IMR-90 (cell line): ENCODE data around the gene COL4A2. TPM values are rescaled to one million over a fixed set of nuclear protein-coding genes. Genes with fewer than 3 reads are reported as not detected.

ENCODE experiments used
- ATAC-seq: fragments of 200-7000 bp; cut with Tn5 transposase; 2 replicates; pipeline ENCODE4 v1.9.1; 2020; ENCODE audit warnings: low read depth, mild to moderate bottlenecking, moderate library complexity
- BruUV-seq: library from RNA; stranded (reverse); fragments of 400-500 nt; replicated peaks from 2 replicates; lab custom pipeline; 2021; lab: Mats Ljungman, UMichigan
- CTCF ChIA-PET: fragments of 300-600 bp; formaldehyde crosslinking; extraction: SDS; loops from one replicate; lab custom pipeline; 2021; ENCODE audit warnings: antibody characterized with exemption; lab: Yijun Ruan, JAX
- POLR2A ChIA-PET: fragments of 300-600 bp; sonication (Branson Sonifier 250); formaldehyde crosslinking; loops from one replicate; lab custom pipeline; 2022; ENCODE audit warnings: antibody characterized with exemption; ENCODE audit not compliant: unreplicated experiment; lab: Charles Lee
- DNase-seq: peaks from one replicate; pipeline ENCODE4 v3.0.0; 2013
- H2AFZ ChIP-seq: replicated peaks from 2 replicates; pipeline ENCODE3; 2013; ENCODE audit warnings: low read length, mild to moderate bottlenecking; ENCODE audit not compliant: poor library complexity
- H2AK5ac ChIP-seq: 2 replicates; pipeline ENCODE4 v1.6.1; 2013; ENCODE audit warnings: low read depth, low read length, inconsistent platforms
- H2AK9ac ChIP-seq: replicated peaks from 2 replicates; pipeline ENCODE3; 2013; ENCODE audit warnings: mild to moderate bottlenecking, low read depth, low read length, moderate library complexity; ENCODE audit not compliant: poor library complexity
- H2BK120ac ChIP-seq: 2 replicates; pipeline ENCODE4 v1.6.1; 2013; ENCODE audit warnings: low read depth, low read length, inconsistent platforms
- H2BK15ac ChIP-seq: 3 replicates; pipeline ENCODE4 v1.6.1; 2013; ENCODE audit warnings: low read depth, low read length, inconsistent platforms
- H2BK20ac ChIP-seq: 2 replicates; pipeline ENCODE4 v1.6.1; 2013; ENCODE audit warnings: low read depth, mild to moderate bottlenecking, inconsistent platforms, low read length, moderate library complexity
- H2BK5ac ChIP-seq: 2 replicates; pipeline ENCODE4 v1.6.1; 2013; ENCODE audit warnings: mild to moderate bottlenecking, low read depth, low read length, inconsistent platforms; ENCODE audit not compliant: poor library complexity, severe bottlenecking
- H3K14ac ChIP-seq: replicated peaks from 2 replicates; pipeline ENCODE4 v1.6.1; 2013; ENCODE audit warnings: low read depth, low read length, inconsistent platforms
- H3K18ac ChIP-seq: 2 replicates; pipeline ENCODE4 v1.6.1; 2013; ENCODE audit warnings: low read depth, low read length, control low read depth
- H3K23ac ChIP-seq: 2 replicates; pipeline ENCODE4 v1.6.1; 2013; ENCODE audit warnings: low read depth, low read length, inconsistent platforms
- H3K27ac ChIP-seq: 2 replicates; pipeline ENCODE4 v1.5.1; 2013; ENCODE audit warnings: mild to moderate bottlenecking, control low read depth, low read length; ENCODE audit not compliant: insufficient read depth
- H3K27me3 ChIP-seq: 2 replicates; pipeline ENCODE4 v1.6.1; 2013; ENCODE audit warnings: low read length; ENCODE audit not compliant: control insufficient read depth, insufficient read depth
- H3K36me3 ChIP-seq: 2 replicates; pipeline ENCODE4 v1.6.1; 2013; ENCODE audit warnings: low read length, mixed read lengths; ENCODE audit not compliant: control insufficient read depth, insufficient read depth
- H3K4ac ChIP-seq: 2 replicates; pipeline ENCODE4 v1.6.1; 2013; ENCODE audit warnings: low read depth, low read length, inconsistent platforms
- H3K4me1 ChIP-seq: 2 replicates; pipeline ENCODE4 v1.6.1; 2013; ENCODE audit warnings: low read length, mixed read lengths; ENCODE audit not compliant: control insufficient read depth, insufficient read depth
- H3K4me2 ChIP-seq: 2 replicates; pipeline ENCODE4 v1.6.1; 2013; ENCODE audit warnings: low read depth, mild to moderate bottlenecking, control low read depth, low read length, moderate library complexity
- H3K4me3 ChIP-seq: 2 replicates; pipeline ENCODE4 v1.5.1; 2013; ENCODE audit warnings: low read depth, mild to moderate bottlenecking, control low read depth, low read length, moderate library complexity; ENCODE audit not compliant: insufficient read depth
- H3K56ac ChIP-seq: 2 replicates; pipeline ENCODE4 v1.6.1; 2013; ENCODE audit warnings: low read length, inconsistent platforms; ENCODE audit not compliant: insufficient read depth; ENCODE audit errors: extremely low read depth
- H3K79me1 ChIP-seq, 2 experiments: 2 replicates each; pipeline ENCODE4 v1.6.1; 2013; ENCODE audit warnings: low read length in 2 of 2, inconsistent platforms in 1 of 2, low read depth in 1 of 2
- H3K9ac ChIP-seq: 2 replicates; pipeline ENCODE4 v1.6.1; 2013; ENCODE audit warnings: low read depth, low read length, control low read depth
- H3K9me1 ChIP-seq: 2 replicates; pipeline ENCODE4 v1.6.1; 2013; ENCODE audit warnings: low read length, inconsistent platforms; ENCODE audit not compliant: insufficient read depth
- H3K9me3 ChIP-seq: 2 replicates; pipeline ENCODE4 v1.6.1; 2013; ENCODE audit warnings: low read length; ENCODE audit not compliant: control insufficient read depth, insufficient read depth
- H4K20me1 ChIP-seq: 2 replicates; pipeline ENCODE4 v1.6.1; 2013; ENCODE audit warnings: low read length, inconsistent platforms; ENCODE audit not compliant: insufficient read depth
- H4K5ac ChIP-seq: 2 replicates; pipeline ENCODE4 v1.6.1; 2013; ENCODE audit warnings: mild to moderate bottlenecking, low read depth, low read length, control low read depth
- H4K8ac ChIP-seq, 2 experiments: 2 replicates each; pipeline ENCODE4 v1.6.1; 2013; ENCODE audit warnings: low read depth in 2 of 2, low read length in 2 of 2, control low read depth in 1 of 2, inconsistent platforms in 1 of 2
- H4K91ac ChIP-seq: 2 replicates; pipeline ENCODE4 v1.6.1; 2013; ENCODE audit warnings: low read depth, low read length, inconsistent platforms; ENCODE audit not compliant: insufficient read depth
- BHLHE40 ChIP-seq: fragments of 150-350 bp; IDR thresholded peaks from 2 replicates; pipeline ENCODE4 v1.6.1; 2016; ENCODE audit warnings: mild to moderate bottlenecking, low read depth, low read length
- CEBPB ChIP-seq: IDR thresholded peaks from 2 replicates; pipeline ENCODE4 v1.6.1; 2012; ENCODE audit warnings: low read depth, low read length, improper control_type of control experiment
- CHD1 ChIP-seq: IDR thresholded peaks from 2 replicates; pipeline ENCODE4 v1.6.1; 2012; ENCODE audit warnings: low read depth, low read length, improper control_type of control experiment
- ELK1 ChIP-seq: fragments of 150-350 bp; IDR thresholded peaks from 2 replicates; pipeline ENCODE4 v1.6.1; 2016; ENCODE audit warnings: low read depth, mild to moderate bottlenecking, low read length, moderate library complexity, borderline replicate concordance
- FOS ChIP-seq: fragments of 150-350 bp; IDR thresholded peaks from 2 replicates; pipeline ENCODE4 v1.6.1; 2016; ENCODE audit warnings: low read depth, low read length
- MAFK ChIP-seq: IDR thresholded peaks from 2 replicates; pipeline ENCODE4 v1.6.1; 2012; ENCODE audit warnings: low read depth, low read length, improper control_type of control experiment
- MAZ ChIP-seq: IDR thresholded peaks from 2 replicates; pipeline ENCODE4 v1.6.1; 2012; ENCODE audit warnings: low read depth, mild to moderate bottlenecking, low read length, improper control_type of control experiment, moderate library complexity, borderline replicate concordance
- MXI1 ChIP-seq: IDR thresholded peaks from 2 replicates; pipeline ENCODE4 v1.6.1; 2012; ENCODE audit warnings: low read depth, mild to moderate bottlenecking, low read length, moderate library complexity, borderline replicate concordance
- NFE2L2 ChIP-seq: fragments of 150-350 bp; IDR thresholded peaks from 2 replicates; pipeline ENCODE4 v1.6.1; 2016; ENCODE audit warnings: low read depth, mild to moderate bottlenecking, low read length
- POLR2A ChIP-seq: IDR thresholded peaks from 2 replicates; pipeline ENCODE4 v1.6.1; 2012; ENCODE audit warnings: mild to moderate bottlenecking, low read depth, low read length
- RAD21 ChIP-seq: IDR thresholded peaks from 2 replicates; pipeline ENCODE4 v1.6.1; 2012; ENCODE audit warnings: low read length, improper control_type of control experiment
- RCOR1 ChIP-seq: IDR thresholded peaks from 2 replicates; pipeline ENCODE4 v1.6.1; 2012; ENCODE audit warnings: mild to moderate bottlenecking, low read length, improper control_type of control experiment; ENCODE audit not compliant: insufficient replicate concordance
- RFX5 ChIP-seq: IDR thresholded peaks from 2 replicates; pipeline ENCODE4 v1.8.0; 2012; ENCODE audit warnings: low read depth, mild to moderate bottlenecking, low read length, moderate library complexity
- WGBS, 2 experiments: methylation state at CpG; one replicate each; pipeline versions ENCODE4 v1.1.5 to v1.1.7; 2013; ENCODE audit warnings: missing lambda C conversion rate in 2 of 2; ENCODE audit not compliant: insufficient read length in 1 of 2; ENCODE audit errors: extremely low coverage in 2 of 2; 5-methylcytosine and 5-hydroxymethylcytosine counted together
- dilution Hi-C: fragments of 300-500 bp; cut with HindIII; formaldehyde crosslinking; loops from one replicate; pipeline ENCODE4 v1.14.3; 2018; ENCODE audit warnings: low sequenced_read_pairs; ENCODE audit not compliant: unreplicated experiment
- in situ Hi-C: fragments of 300-500 bp; cut with MboI; formaldehyde crosslinking; loops from 3 replicates; pipeline ENCODE4 v1.14.3; 2019; ENCODE audit warnings: low sequenced_read_pairs, inconsistent platforms, mixed read lengths
- intact Hi-C: fragments of 100-400 bp; cut with micrococcal nuclease; formaldehyde crosslinking; loops from 2 replicates; pipeline ENCODE4 v1.10.0; 2022
- polyA plus RNA-seq, 3 experiments: library from polyadenylated mRNA; depleted of rRNA; stranded (reverse); fragments of >200 nt; gene quantifications; 2 replicates each; pipeline ENCODE4 v1.2.3, GENCODE V29; 2012; ENCODE audit warnings: low replicate concordance in 1 of 3
- total RNA-seq: library from RNA; depleted of rRNA; stranded (reverse); fragments of >200 nt; gene quantifications from 2 replicates; pipeline ENCODE4 v1.2.3, GENCODE V29; 2012

COL4A2 gene
- total and polyA plus RNA-seq, 2 of the 4 experiments (the other 2 are of a cell fraction): 90.7 to 457 TPM

GRCh38 chr13:110447058-110447511 lies 140.0 kb downstream of the COL4A2 start:
- Histone ChIP-seq H3K23ac (no peak overlapping the region), H4K5ac (no peak overlapping the region), H3K9me1 (peaks cover 41% of the 10 kb centered on the region), H2AK9ac (no peak overlapping the region), H3K14ac (peak overlapping the region; percentile 87; the same call in 1 of the 2 replicates), H3K27me3 (no peaks in the 10 kb centered on the region), H3K9ac (no peak overlapping the region), H4K91ac (peak overlapping the region; percentile 89; the same call in 1 of the 2 replicates), H4K8ac (no peak overlapping the region; a peak in 1 of 4 replicates), H3K4me1 (peaks cover 27% of the 10 kb centered on the region), H3K36me3 (peaks cover 73% of the 10 kb centered on the region), H3K4ac (peak overlapping the region; percentile 88), H2AK5ac (peak overlapping the region; percentile 95), H3K4me3 (no peak overlapping the region), H2BK120ac (peak overlapping the region; percentile 90), H3K56ac (no peak overlapping the region), H3K9me3 (no peaks in the 10 kb centered on the region), H2BK20ac (peak overlapping the region; percentile 89), H3K27ac (no peak overlapping the region), H3K18ac (no peak overlapping the region), H2BK5ac (no peak overlapping the region), H3K79me1 (peaks cover 11 to 69% of the 10 kb centered on the region in 2 experiments; a peak in 3 of 4 replicates), H2AFZ (no peak overlapping the region), H2BK15ac (peak overlapping the region; percentile 12; the same call in 1 of the 3 replicates), H4K20me1 (peaks cover 6% of the 10 kb centered on the region; the same call in 1 of the 2 replicates), H3K4me2 (no peak overlapping the region)
- TF ChIP-seq CHD1 (no peak), MAFK (no peak), MAZ (no peak), FOS (no peak), MXI1 (no peak), RCOR1 (no peak), RFX5 (no peak), POLR2A (no peak), CEBPB (no peak), RAD21 (no peak), BHLHE40 (no peak), NFE2L2 (no peak), ELK1 (no peak)
- ATAC-seq: no peak
- in situ Hi-C loops (no loop called here), intact Hi-C loops (loop anchor here (5.0 kb wide), 1 partner anchor 225 kb away; no protein-coding TSS in a partner anchor), dilution Hi-C loops (no loop called here)
- ChIA-PET CTCF (no interaction called here), POLR2A (no interaction called here)
- no TSS peak for BruUV-seq
- WGBS, 2 experiments: 91% methylated on average over 6 of the region's 12 CpGs; no CpG with 5 or more reads in 1 of the 2 experiments
- peak; percentile 35 for DNase-seq
